Neuronal stem cell (in vitro differentiated cells): ENCODE results near the gene SERPINA5.
"Not testable (repeated sequence)": the region's sequence is repeated elsewhere in the genome, so short reads cannot be mapped to it uniquely, and the experiment has no call there.

Experiments used
- DNase-seq: peaks from one replicate; pipeline ENCODE4 v3.0.0-alpha.2; 2013; ENCODE audit warnings: low spot score
- H2AFZ ChIP-seq: one replicate; pipeline ENCODE4 v1.6.1; 2013; ENCODE audit warnings: mild to moderate bottlenecking, low read length, inconsistent platforms
- H2AK5ac ChIP-seq: 2 replicates; pipeline ENCODE4 v1.6.1; 2013; ENCODE audit warnings: low read depth, mild to moderate bottlenecking, inconsistent platforms, low read length, moderate library complexity, mixed read lengths
- H2BK120ac ChIP-seq: 2 replicates; pipeline ENCODE4 v1.6.1; 2013; ENCODE audit warnings: low read depth, mild to moderate bottlenecking, inconsistent platforms, low read length, moderate library complexity, mixed read lengths
- H2BK12ac ChIP-seq: one replicate; pipeline ENCODE4 v1.6.1; 2013; ENCODE audit warnings: low read length, inconsistent platforms
- H2BK15ac ChIP-seq: 2 replicates; pipeline ENCODE4 v1.6.1; 2013; ENCODE audit warnings: mild to moderate bottlenecking, low read length, inconsistent platforms, mixed read lengths
- H2BK5ac ChIP-seq: one replicate; pipeline ENCODE4 v1.6.1; 2013; ENCODE audit warnings: inconsistent platforms, mild to moderate bottlenecking, low read length, moderate library complexity
- H3K14ac ChIP-seq: one replicate; pipeline ENCODE4 v1.6.1; 2013; ENCODE audit warnings: low read length, inconsistent platforms
- H3K18ac ChIP-seq: 2 replicates; pipeline ENCODE4 v1.6.1; 2013; ENCODE audit warnings: low read length, inconsistent platforms
- H3K23ac ChIP-seq: 2 replicates; pipeline ENCODE4 v1.6.1; 2013; ENCODE audit warnings: low read depth, mild to moderate bottlenecking, mixed read lengths, low read length, inconsistent platforms; ENCODE audit not compliant: poor library complexity
- H3K27ac ChIP-seq: replicated peaks from 3 replicates; pipeline ENCODE4 v1.5.1; 2013; ENCODE audit warnings: low read length, inconsistent platforms
- H3K27me3 ChIP-seq, 3 experiments: 2 replicates each; pipeline ENCODE4 v1.6.1; 2013; ENCODE audit warnings: low read length in 3 of 3, mild to moderate bottlenecking in 2 of 3, inconsistent platforms in 1 of 3, low read depth in 1 of 3, mixed read lengths in 1 of 3, moderate library complexity in 1 of 3; ENCODE audit not compliant: control insufficient read depth in 3 of 3, insufficient read depth in 3 of 3
- H3K36me3 ChIP-seq, 2 donors: replicated peaks in 1 of 2; 2 replicates each; pipeline ENCODE4 v1.6.1; 2013; ENCODE audit warnings: low read length in 2 of 2; ENCODE audit not compliant: control insufficient read depth in 2 of 2, insufficient read depth in 2 of 2
- H3K4ac ChIP-seq: 2 replicates; pipeline ENCODE4 v1.6.1; 2013; ENCODE audit warnings: inconsistent platforms, mild to moderate bottlenecking, low read length, moderate library complexity
- H3K4me1 ChIP-seq, 2 donors: 1 replicate in 1 of 2; 2 replicates in 1 of 2; pipeline ENCODE4 v1.6.1; 2013; ENCODE audit warnings: low read length in 2 of 2, low read depth in 1 of 2; ENCODE audit not compliant: control insufficient read depth in 2 of 2, insufficient read depth in 1 of 2
- H3K4me2 ChIP-seq: one replicate; pipeline ENCODE4 v1.6.1; 2013; ENCODE audit warnings: mild to moderate bottlenecking, low read length, inconsistent platforms; ENCODE audit not compliant: insufficient read depth, poor library complexity, severe bottlenecking
- H3K4me3 ChIP-seq, 2 donors: 2 replicates each; pipeline ENCODE4 v1.5.1; 2013; ENCODE audit warnings: low read length in 2 of 2, mild to moderate bottlenecking in 2 of 2, inconsistent platforms in 1 of 2, moderate library complexity in 1 of 2
- H3K79me1 ChIP-seq: one replicate; pipeline ENCODE4 v1.6.1; 2013; ENCODE audit warnings: low read depth, mild to moderate bottlenecking, inconsistent platforms, low read length, moderate library complexity
- H3K9ac ChIP-seq: one replicate; pipeline ENCODE4 v1.6.1; 2013; ENCODE audit warnings: mild to moderate bottlenecking, low read depth, low read length, inconsistent platforms; ENCODE audit not compliant: poor library complexity
- H3K9me3 ChIP-seq, 2 donors: replicated peaks in 1 of 2; 2 replicates each; pipeline versions ENCODE3 to v1.6.1; 2013; ENCODE audit warnings: low read length in 2 of 2, mild to moderate bottlenecking in 2 of 2, inconsistent platforms in 1 of 2, low read depth in 1 of 2, mixed read lengths in 1 of 2, moderate library complexity in 1 of 2; ENCODE audit not compliant: control insufficient read depth in 2 of 2, insufficient read depth in 1 of 2
- H4K8ac ChIP-seq: one replicate; pipeline ENCODE4 v1.6.1; 2013; ENCODE audit warnings: low read depth, mild to moderate bottlenecking, inconsistent platforms, low read length, moderate library complexity
- H4K91ac ChIP-seq: one replicate; pipeline ENCODE4 v1.6.1; 2013; ENCODE audit warnings: low read length, low read depth, mild to moderate bottlenecking, inconsistent platforms; ENCODE audit not compliant: poor library complexity
- WGBS, 2 donors: extraction: QIAGEN DNeasy Blood & Tissue Kit; methylation state at CpG; one replicate each; pipeline ENCODE4 v1.1.7; 2013; ENCODE audit warnings: missing lambda C conversion rate in 2 of 2, mixed read lengths in 1 of 2; ENCODE audit not compliant: insufficient read length in 2 of 2, insufficient replicate concordance in 1 of 2; ENCODE audit errors: extremely low coverage in 2 of 2; 5-methylcytosine and 5-hydroxymethylcytosine counted together

SERPINA5 gene

GRCh38 chr14:94636744-94637412, 55.7 kb downstream of the SERPINA5 start:
- DNase-seq: no peak
- Histone ChIP-seq H3K23ac (no peak overlapping the region), H3K9me3 (no peaks in the 10 kb centered on the region), H3K18ac (no peak overlapping the region), H3K27me3 (no peaks in the 10 kb centered on the region), H3K79me1 (no peaks in the 10 kb centered on the region), H3K4me1 (no peaks in the 10 kb centered on the region), H2AFZ (no peak overlapping the region), H4K8ac (no peak overlapping the region), H3K27ac (no peak overlapping the region), H2BK12ac (no peak overlapping the region), H2BK15ac (no peak overlapping the region), H3K4me2 (no peak overlapping the region), H3K14ac (no peak overlapping the region), H3K9ac (no peak overlapping the region), H2BK5ac (no peak overlapping the region), H4K91ac (no peak overlapping the region), H3K4ac (no peak overlapping the region), H2AK5ac (no peak overlapping the region), H3K36me3 (no peaks in the 10 kb centered on the region), H3K4me3 (no peak overlapping the region), H2BK120ac (no peak overlapping the region)
- WGBS, 2 donors: no CpG with 5 or more reads among the region's 2 CpGs

DNA sequence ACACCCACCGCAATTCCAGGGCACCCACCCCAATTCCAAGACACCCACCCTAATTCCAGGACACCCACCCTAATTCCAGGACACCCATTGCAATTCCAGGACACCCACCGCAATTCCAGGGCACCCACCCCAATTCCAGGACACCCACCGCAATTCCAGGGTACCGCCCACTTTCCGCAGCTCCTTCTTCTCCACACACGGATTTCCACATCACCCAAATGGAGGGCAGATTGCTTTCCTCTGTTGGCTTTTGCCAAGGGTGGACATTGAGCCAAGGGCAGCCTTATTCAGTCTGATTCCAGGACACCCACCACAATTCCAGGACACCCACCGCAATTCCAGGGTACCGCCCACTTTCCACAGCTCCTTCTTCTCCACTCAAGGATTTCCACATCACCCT, 56.6 kb downstream of the SERPINA5 start:
- not testable (repeated sequence) for H3K23ac ChIP-seq, H4K91ac ChIP-seq, H3K4me2 ChIP-seq, H3K27me3 ChIP-seq, H3K4me1 ChIP-seq, H2BK12ac ChIP-seq, H3K4ac ChIP-seq, H3K4me3 ChIP-seq, H3K9me3 ChIP-seq, H3K9ac ChIP-seq, DNase-seq, H3K14ac ChIP-seq, H3K79me1 ChIP-seq, H2BK15ac ChIP-seq, H2AFZ ChIP-seq, H3K36me3 ChIP-seq, H2BK120ac ChIP-seq, H2AK5ac ChIP-seq, H3K18ac ChIP-seq, H4K8ac ChIP-seq, H2BK5ac ChIP-seq, H3K27ac ChIP-seq
- WGBS, 2 donors: no CpG with 5 or more reads among the region's 8 CpGs

GRCh38 chr14:94638339-94638738, 57.1 kb downstream of the SERPINA5 start:
- H3K27ac ChIP-seq: no peak overlapping the region
- no peak overlapping the region for H2AK5ac ChIP-seq
- no peaks in the 10 kb centered on the region for H3K4me1 ChIP-seq
- no peak overlapping the region for H3K4me3 ChIP-seq
- H3K14ac ChIP-seq: no peak overlapping the region
- H4K91ac ChIP-seq: no peak overlapping the region
- no peaks in the 10 kb centered on the region for H3K27me3 ChIP-seq
- no peaks in the 10 kb centered on the region for H3K36me3 ChIP-seq
- no peak overlapping the region for H3K23ac ChIP-seq
- H2BK15ac ChIP-seq: no peak overlapping the region
- no peak overlapping the region for H3K4me2 ChIP-seq
- H2BK5ac ChIP-seq: no peak overlapping the region
- H3K4ac ChIP-seq: no peak overlapping the region
- no CpG with 5 or more reads among the region's 2 CpGs for WGBS, 2 donors
- H3K9me3 ChIP-seq: no peaks in the 10 kb centered on the region
- H3K18ac ChIP-seq: peak overlapping the region; percentile 9
- H2BK12ac ChIP-seq: no peak overlapping the region
- no peak overlapping the region for H4K8ac ChIP-seq
- H2AFZ ChIP-seq: no peak overlapping the region
- H3K79me1 ChIP-seq: no peaks in the 10 kb centered on the region
- no peak overlapping the region for H2BK120ac ChIP-seq
- H3K9ac ChIP-seq: no peak overlapping the region
- no peak for DNase-seq

DNA sequence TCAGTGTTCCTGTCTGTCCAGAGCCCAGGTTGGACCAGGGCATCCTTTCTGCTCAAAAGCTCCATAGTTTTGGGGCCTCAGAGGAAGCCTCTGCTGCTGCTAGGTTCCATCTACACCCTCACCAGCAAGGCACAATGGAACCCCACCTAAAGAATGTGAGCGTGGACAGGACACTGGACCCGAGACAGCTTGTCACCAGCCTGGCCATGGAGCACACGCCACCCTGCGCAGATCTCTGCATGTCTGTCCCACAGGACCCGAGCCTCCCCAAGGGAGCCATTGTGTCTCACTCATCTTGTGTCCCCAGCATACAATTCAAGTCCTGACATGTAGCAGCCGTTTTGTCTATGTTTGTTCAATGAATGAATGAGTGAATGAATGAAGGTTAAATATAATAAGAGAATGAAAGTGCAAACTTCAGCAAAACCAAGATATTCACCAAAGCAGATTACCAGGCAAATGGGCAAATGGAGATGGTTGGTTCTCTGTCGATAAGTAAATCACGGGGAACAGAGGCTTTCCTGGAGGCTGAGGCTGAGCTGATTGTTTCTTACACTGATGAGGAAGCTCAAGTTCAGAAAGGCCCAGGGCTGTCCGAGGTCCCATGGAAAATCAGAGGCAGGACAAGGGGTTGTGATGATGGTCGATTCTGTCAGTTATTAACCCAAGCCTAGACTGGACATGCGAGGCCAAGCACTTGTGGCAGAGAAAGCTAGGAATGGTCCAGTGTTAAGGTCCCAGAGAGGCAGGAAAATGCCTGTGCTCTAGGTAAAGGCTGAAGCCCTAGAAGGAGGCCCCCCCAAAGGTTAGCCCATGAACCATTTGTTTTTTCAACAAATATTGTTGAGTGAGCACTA, 58.0 kb downstream of the SERPINA5 start:
- no peak overlapping the region for H3K27ac ChIP-seq
- no peak overlapping the region for H2BK15ac ChIP-seq
- no peak overlapping the region for H3K18ac ChIP-seq
- no peak overlapping the region for H3K23ac ChIP-seq
- no peak overlapping the region for H2AFZ ChIP-seq
- H3K79me1 ChIP-seq: no peaks in the 10 kb centered on the region
- H3K14ac ChIP-seq: no peak overlapping the region
- no peak overlapping the region for H3K4me2 ChIP-seq
- no peaks in the 10 kb centered on the region for H3K4me1 ChIP-seq
- H3K9me3 ChIP-seq: no peaks in the 10 kb centered on the region
- no peak overlapping the region for H2BK120ac ChIP-seq
- H3K4me3 ChIP-seq: no peak overlapping the region
- no peaks in the 10 kb centered on the region for H3K36me3 ChIP-seq
- no peak overlapping the region for H2BK5ac ChIP-seq
- DNase-seq: no peak
- no peak overlapping the region for H2BK12ac ChIP-seq
- no peak overlapping the region for H4K8ac ChIP-seq
- no CpG with 5 or more reads among the region's 11 CpGs for WGBS, 2 donors
- no peak overlapping the region for H4K91ac ChIP-seq
- H3K27me3 ChIP-seq: no peaks in the 10 kb centered on the region
- no peak overlapping the region for H3K4ac ChIP-seq
- H2AK5ac ChIP-seq: no peak overlapping the region
- H3K9ac ChIP-seq: no peak overlapping the region
